Liver (tissue), 9 donors: Measurements from ENCODE around the gene TBC1D9B. TPM values are rescaled to one million over a fixed set of nuclear protein-coding genes. Genes with fewer than 3 reads are reported as not detected.

Experiments used
- DNase-seq: peaks from one replicate; pipeline ENCODE4 v3.0.0-alpha.2; 2017; ENCODE audit warnings: low spot score
- H3K27ac ChIP-seq, 2 donors: one replicate each; pipeline ENCODE4 v1.7.0; 2013; ENCODE audit warnings: inconsistent platforms in 2 of 2, low read length in 2 of 2, control low read depth in 1 of 2, low read depth in 1 of 2, mild to moderate bottlenecking in 1 of 2
- H3K27me3 ChIP-seq, 4 donors: one replicate each; pipeline versions ENCODE4 v1.6.1 to v1.7.0; 2013; ENCODE audit warnings: low read length in 3 of 4, inconsistent platforms in 1 of 4, mild to moderate bottlenecking in 1 of 4, moderate library complexity in 1 of 4; ENCODE audit not compliant: control insufficient read depth in 4 of 4, insufficient read depth in 4 of 4
- H3K36me3 ChIP-seq, 4 donors: one replicate each; pipeline versions ENCODE4 v1.6.1 to v1.7.0; 2013; ENCODE audit warnings: low read length in 3 of 4, mild to moderate bottlenecking in 3 of 4, low read depth in 1 of 4, moderate library complexity in 1 of 4; ENCODE audit not compliant: control insufficient read depth in 4 of 4, insufficient read depth in 3 of 4
- H3K4me1 ChIP-seq, 4 donors: one replicate each; pipeline versions ENCODE4 v1.6.1 to v1.7.0; 2013; ENCODE audit warnings: low read length in 3 of 4, mild to moderate bottlenecking in 3 of 4, moderate library complexity in 1 of 4; ENCODE audit not compliant: control insufficient read depth in 4 of 4, insufficient read depth in 4 of 4
- H3K4me3 ChIP-seq, 3 donors: one replicate each; pipeline versions ENCODE4 v1.6.1 to v1.7.0; 2013; ENCODE audit warnings: low read length in 3 of 3, control low read depth in 1 of 3, low read depth in 1 of 3, mild to moderate bottlenecking in 1 of 3
- H3K9ac ChIP-seq, 2 donors: one replicate each; pipeline ENCODE4 v1.7.0; 2013; ENCODE audit warnings: low read length in 2 of 2, mild to moderate bottlenecking in 2 of 2, moderate library complexity in 2 of 2, control low read depth in 1 of 2, low read depth in 1 of 2
- H3K9me3 ChIP-seq, 4 donors: one replicate each; pipeline versions ENCODE4 v1.6.1 to v1.7.0; 2013; ENCODE audit warnings: low read length in 3 of 4; ENCODE audit not compliant: control insufficient read depth in 4 of 4
- ATF3 ChIP-seq: IDR thresholded peaks from 2 replicates; pipeline ENCODE4 v1.6.1; 2016; ENCODE audit warnings: antibody characterized with exemption
- EGR1 ChIP-seq, 2 donors: IDR thresholded peaks; 2 replicates each; pipeline ENCODE4 v1.6.1; 2016 to 2018; ENCODE audit warnings: antibody characterized with exemption in 2 of 2, low read depth in 2 of 2
- FOXA1 ChIP-seq: IDR thresholded peaks from 2 replicates; pipeline ENCODE4 v1.6.1; 2016; ENCODE audit warnings: antibody characterized with exemption
- FOXA2 ChIP-seq: IDR thresholded peaks from 2 replicates; pipeline ENCODE4 v1.6.1; 2016; ENCODE audit warnings: antibody characterized with exemption
- GABPA ChIP-seq, 2 donors: IDR thresholded peaks in 1 of 2; conservative IDR thresholded peaks in 1 of 2; 2 replicates each; pipeline ENCODE4 v1.6.1; 2016; ENCODE audit warnings: antibody characterized with exemption in 2 of 2, mild to moderate bottlenecking in 1 of 2, moderate library complexity in 1 of 2
- HNF4G ChIP-seq: IDR thresholded peaks from 2 replicates; pipeline ENCODE4 v1.6.1; 2016; ENCODE audit warnings: antibody characterized with exemption
- JUND ChIP-seq, 2 donors: IDR thresholded peaks; 2 replicates each; pipeline ENCODE4 v1.6.1; 2016; ENCODE audit warnings: antibody characterized with exemption in 2 of 2
- NR2F2 ChIP-seq: IDR thresholded peaks from 2 replicates; pipeline ENCODE4 v1.6.1; 2016; ENCODE audit warnings: antibody characterized with exemption
- REST ChIP-seq: IDR thresholded peaks from 2 replicates; pipeline ENCODE4 v1.6.1; 2016; ENCODE audit warnings: antibody characterized with exemption, mild to moderate bottlenecking
- SP1 ChIP-seq: IDR thresholded peaks from 2 replicates; pipeline ENCODE4 v1.6.1; 2018; ENCODE audit warnings: antibody characterized with exemption, mild to moderate bottlenecking
- TAF1 ChIP-seq: conservative IDR thresholded peaks from 2 replicates; pipeline ENCODE4 v1.6.1; 2016; ENCODE audit warnings: antibody characterized with exemption, mild to moderate bottlenecking
- YY1 ChIP-seq: IDR thresholded peaks from 2 replicates; pipeline ENCODE4 v1.6.1; 2016; ENCODE audit warnings: antibody characterized with exemption, mild to moderate bottlenecking
- WGBS: extraction: QIAGEN DNeasy Blood & Tissue Kit; methylation state at CpG from one replicate; pipeline ENCODE4 v1.1.7; 2013; 5-methylcytosine and 5-hydroxymethylcytosine counted together
- polyA plus RNA-seq, 2 donors: library from polyadenylated mRNA; stranded (reverse) in 1 of 2; unstranded in 1 of 2; fragments of 200-250 nt in 1 of 2; fragments of >200 nt in 1 of 2; fragmentation: Nextera tagmentation in 1 of 2; extraction: Ambion mirVana in 1 of 2; gene quantifications; one replicate each; pipeline versions ENCODE4 v1.2.1 to v1.2.3, GENCODE V29; 2013 to 2015
- total RNA-seq, 2 donors: library from RNA; depleted of rRNA; stranded (reverse); fragments of >200 nt; gene quantifications; one replicate each; pipeline ENCODE4 v1.2.3, GENCODE V29; 2014
- TF ChIP-seq, protein P1 (sequence below): fragments of 150-350 bp; IDR thresholded peaks from 2 replicates; pipeline ENCODE4 v1.5.1; 2017; ENCODE audit warnings: improper control_type of control experiment, low read depth, low read length; ENCODE audit not compliant: missing input control
- TF ChIP-seq, protein P2 (sequence below): IDR thresholded peaks from 2 replicates; pipeline ENCODE4 v1.6.1; 2016; ENCODE audit warnings: antibody characterized with exemption
- TF ChIP-seq, protein P3 (sequence below): IDR thresholded peaks from 2 replicates; pipeline ENCODE4 v1.6.1; 2016; ENCODE audit warnings: antibody characterized with exemption
- donor health status: healthy.
- donor health status: healthy.
- donor health status: healthy.
- donor health status: healthy.
- donor health status: healthy.

Gene TBC1D9B
- total and polyA plus RNA-seq, 4 donors = 23.1 to 55.4 (median 38.7) TPM

- no peaks in the 10 kb centered on the region for H3K36me3 ChIP-seq
- TF ChIP-seq FOXA2 (no peak), HNF4G (no peak), SP1 (no peak), ATF3 (no peak), REST (no peak), TAF1 (no peak), NR2F2 (no peak), EGR1 (IDR thresholded peaks at IDR 0.05; ENCODE audit: low read depth in 2 of 2) (no peak), YY1 (no peak), FOXA1 (no peak), JUND (IDR thresholded peaks at IDR 0.05) (no peak), GABPA (IDR thresholded peaks at IDR 0.05 in 1 of 2, conservative IDR thresholded peaks at IDR 0.05 in 1 of 2) (no peak)
- TF ChIP-seq, protein P1, sequence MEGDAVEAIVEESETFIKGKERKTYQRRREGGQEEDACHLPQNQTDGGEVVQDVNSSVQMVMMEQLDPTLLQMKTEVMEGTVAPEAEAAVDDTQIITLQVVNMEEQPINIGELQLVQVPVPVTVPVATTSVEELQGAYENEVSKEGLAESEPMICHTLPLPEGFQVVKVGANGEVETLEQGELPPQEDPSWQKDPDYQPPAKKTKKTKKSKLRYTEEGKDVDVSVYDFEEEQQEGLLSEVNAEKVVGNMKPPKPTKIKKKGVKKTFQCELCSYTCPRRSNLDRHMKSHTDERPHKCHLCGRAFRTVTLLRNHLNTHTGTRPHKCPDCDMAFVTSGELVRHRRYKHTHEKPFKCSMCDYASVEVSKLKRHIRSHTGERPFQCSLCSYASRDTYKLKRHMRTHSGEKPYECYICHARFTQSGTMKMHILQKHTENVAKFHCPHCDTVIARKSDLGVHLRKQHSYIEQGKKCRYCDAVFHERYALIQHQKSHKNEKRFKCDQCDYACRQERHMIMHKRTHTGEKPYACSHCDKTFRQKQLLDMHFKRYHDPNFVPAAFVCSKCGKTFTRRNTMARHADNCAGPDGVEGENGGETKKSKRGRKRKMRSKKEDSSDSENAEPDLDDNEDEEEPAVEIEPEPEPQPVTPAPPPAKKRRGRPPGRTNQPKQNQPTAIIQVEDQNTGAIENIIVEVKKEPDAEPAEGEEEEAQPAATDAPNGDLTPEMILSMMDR = no peak
- TF ChIP-seq, protein P2, sequence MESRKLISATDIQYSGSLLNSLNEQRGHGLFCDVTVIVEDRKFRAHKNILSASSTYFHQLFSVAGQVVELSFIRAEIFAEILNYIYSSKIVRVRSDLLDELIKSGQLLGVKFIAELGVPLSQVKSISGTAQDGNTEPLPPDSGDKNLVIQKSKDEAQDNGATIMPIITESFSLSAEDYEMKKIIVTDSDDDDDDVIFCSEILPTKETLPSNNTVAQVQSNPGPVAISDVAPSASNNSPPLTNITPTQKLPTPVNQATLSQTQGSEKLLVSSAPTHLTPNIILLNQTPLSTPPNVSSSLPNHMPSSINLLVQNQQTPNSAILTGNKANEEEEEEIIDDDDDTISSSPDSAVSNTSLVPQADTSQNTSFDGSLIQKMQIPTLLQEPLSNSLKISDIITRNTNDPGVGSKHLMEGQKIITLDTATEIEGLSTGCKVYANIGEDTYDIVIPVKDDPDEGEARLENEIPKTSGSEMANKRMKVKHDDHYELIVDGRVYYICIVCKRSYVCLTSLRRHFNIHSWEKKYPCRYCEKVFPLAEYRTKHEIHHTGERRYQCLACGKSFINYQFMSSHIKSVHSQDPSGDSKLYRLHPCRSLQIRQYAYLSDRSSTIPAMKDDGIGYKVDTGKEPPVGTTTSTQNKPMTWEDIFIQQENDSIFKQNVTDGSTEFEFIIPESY = no peak
- H3K27me3 ChIP-seq = no peaks in the 10 kb centered on the region
- 92% methylated on average over 9 of the region's 9 CpGs for whole genome bisulfite sequencing
- H3K9me3 ChIP-seq = no peaks in the 10 kb centered on the region
- H3K4me3 ChIP-seq = no peak overlapping the region
- DNase-seq = no peak
- H3K4me1 ChIP-seq = no peaks in the 10 kb centered on the region
- H3K27ac ChIP-seq = no peak overlapping the region
- H3K9ac ChIP-seq = no peak overlapping the region
Measured at GRCh38 chr5:179913461-179913860, 5.8 kb upstream of the TBC1D9B start.

DNA sequence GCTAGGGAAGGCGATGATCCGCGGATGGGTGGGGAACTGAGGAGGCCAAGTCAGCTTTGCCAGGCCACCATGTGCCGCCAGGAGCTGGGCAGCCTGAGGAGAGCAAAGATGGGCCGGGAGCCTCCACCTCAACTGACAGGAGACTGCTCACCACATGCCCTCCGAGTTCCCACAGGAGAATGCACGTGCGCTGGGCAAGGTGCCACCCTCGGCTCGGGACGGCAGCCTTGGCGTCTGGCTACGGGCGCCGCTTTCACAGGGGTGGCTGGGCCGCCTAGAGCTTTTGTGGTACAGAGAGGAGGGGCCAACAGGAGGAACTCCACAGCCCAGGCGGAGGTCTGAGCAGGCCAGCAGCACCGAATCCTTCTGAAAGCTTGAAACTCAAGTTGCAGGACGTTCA lies 5.3 kb upstream of the TBC1D9B start:
- 91% methylated on average over 19 of the region's 19 CpGs for WGBS
- Histone ChIP-seq H3K36me3 (no peaks in the 10 kb centered on the region), H3K27me3 (no peaks in the 10 kb centered on the region), H3K4me3 (no peak overlapping the region), H3K27ac (no peak overlapping the region), H3K9me3 (no peaks in the 10 kb centered on the region), H3K9ac (no peak overlapping the region), H3K4me1 (peaks cover 0 to 3% (median 2%) of the 10 kb centered on the region in 4 donors)
- TF ChIP-seq JUND (IDR thresholded peaks at IDR 0.05) = no peak
- no peak for TF ChIP-seq FOXA2
- TF ChIP-seq, protein P3, sequence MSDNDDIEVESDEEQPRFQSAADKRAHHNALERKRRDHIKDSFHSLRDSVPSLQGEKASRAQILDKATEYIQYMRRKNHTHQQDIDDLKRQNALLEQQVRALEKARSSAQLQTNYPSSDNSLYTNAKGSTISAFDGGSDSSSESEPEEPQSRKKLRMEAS = no peak
- DNase-seq = no peak
